GM10847 (cell line): ENCODE measurements around the gene PLEKHD1.

ENCODE experiments used
- POLR2A ChIP-seq: IDR thresholded peaks from 2 replicates; pipeline ENCODE4 v1.6.1; 2011; ENCODE audit not compliant: insufficient read length; ENCODE audit errors: extremely low read depth

The PLEKHD1 gene

GRCh38 chr14:69484444-69485314 lies at the start of gene PLEKHD1:
TSS of gene PLEKHD1 (plus strand) at chr14:69484728. CDS start at chr14:69484966, 238 bp downstream.
- TF ChIP-seq POLR2A: no peak

GRCh38 chr14:69439521-69440270 lies 44.8 kb upstream of the PLEKHD1 start:
- no peak for TF ChIP-seq POLR2A

- no peak for TF ChIP-seq POLR2A
Measured at GRCh38 chr14:69441948-69442347, 42.6 kb upstream of the PLEKHD1 start.

- no peak for TF ChIP-seq POLR2A
Measured at GRCh38 chr14:69443296-69443805, 41.2 kb upstream of the PLEKHD1 start.

- TF ChIP-seq POLR2A: no peak
Measured at GRCh38 chr14:69449216-69449615, 35.3 kb upstream of the PLEKHD1 start.

GRCh38 chr14:69451941-69452340 lies 32.6 kb upstream of the PLEKHD1 start:
- no peak for TF ChIP-seq POLR2A

- no peak for TF ChIP-seq POLR2A
Measured at GRCh38 chr14:69458350-69458749, 26.2 kb upstream of the PLEKHD1 start.

GRCh38 chr14:69459122-69459521 lies 25.4 kb upstream of the PLEKHD1 start:
- no peak for TF ChIP-seq POLR2A

GRCh38 chr14:69460093-69460701 lies 24.3 kb upstream of the PLEKHD1 start:
- TF ChIP-seq POLR2A: no peak

- no peak for TF ChIP-seq POLR2A
Measured at GRCh38 chr14:69464379-69464778, 20.1 kb upstream of the PLEKHD1 start.

GRCh38 chr14:69464829-69465228 lies 19.7 kb upstream of the PLEKHD1 start:
- no peak for TF ChIP-seq POLR2A

- no peak for TF ChIP-seq POLR2A
Measured at GRCh38 chr14:69468949-69469348, 15.6 kb upstream of the PLEKHD1 start.

GRCh38 chr14:69471436-69471835 lies 13.1 kb upstream of the PLEKHD1 start:
- no peak for TF ChIP-seq POLR2A

- TF ChIP-seq POLR2A: no peak
Measured at GRCh38 chr14:69471916-69472315, 12.6 kb upstream of the PLEKHD1 start.

- no peak for TF ChIP-seq POLR2A
Measured at GRCh38 chr14:69473260-69473659, 11.3 kb upstream of the PLEKHD1 start.
